Lung (tissue), 12 donors: Measurements from ENCODE around the gene GREB1. TPM values are rescaled to one million over a fixed set of nuclear protein-coding genes. Genes with fewer than 3 reads are reported as not detected.

Experiments used
- ATAC-seq: fragments of 200-7000 bp; cut with Tn5 transposase; one replicate; pipeline ENCODE4 v1.9.1; 2020; ENCODE audit warnings: moderate number of reproducible peaks; ENCODE audit not compliant: insufficient read depth, low FRiP score
- DNase-seq, 3 donors: peaks; one replicate each; pipeline ENCODE4 v3.0.0-alpha.2; 2013 to 2017
- H3K27ac ChIP-seq, 2 donors: one replicate each; pipeline ENCODE4 v1.5.1; 2013; ENCODE audit warnings: mild to moderate bottlenecking in 2 of 2, moderate library complexity in 2 of 2, control low read depth in 1 of 2, inconsistent platforms in 1 of 2, low read depth in 1 of 2, low read length in 1 of 2
- H3K27me3 ChIP-seq, 3 donors: one replicate each; pipeline ENCODE4 v1.5.1; 2013; ENCODE audit warnings: low read length in 2 of 3; ENCODE audit not compliant: control insufficient read depth in 3 of 3, insufficient read depth in 3 of 3
- H3K36me3 ChIP-seq, 4 donors: one replicate each; pipeline ENCODE4 v1.5.1; 2013; ENCODE audit warnings: low read length in 4 of 4, mild to moderate bottlenecking in 1 of 4, moderate library complexity in 1 of 4; ENCODE audit not compliant: control insufficient read depth in 4 of 4, insufficient read depth in 4 of 4
- H3K4me1 ChIP-seq, 5 donors: one replicate each; pipeline ENCODE4 v1.5.1; 2013; ENCODE audit warnings: low read length in 5 of 5, mild to moderate bottlenecking in 2 of 5, moderate library complexity in 1 of 5; ENCODE audit not compliant: control insufficient read depth in 5 of 5, insufficient read depth in 5 of 5
- H3K4me3 ChIP-seq: one replicate; pipeline ENCODE4 v1.5.1; 2013; ENCODE audit warnings: mild to moderate bottlenecking, control low read depth, moderate library complexity
- H3K9ac ChIP-seq, 2 donors: one replicate each; pipeline ENCODE4 v1.5.1; 2013; ENCODE audit warnings: low read length in 2 of 2, control low read depth in 1 of 2; ENCODE audit not compliant: insufficient read depth in 1 of 2
- H3K9me3 ChIP-seq, 4 donors: one replicate each; pipeline ENCODE4 v1.5.1; 2013; ENCODE audit warnings: low read length in 3 of 4, mild to moderate bottlenecking in 1 of 4, moderate library complexity in 1 of 4; ENCODE audit not compliant: control insufficient read depth in 4 of 4, insufficient read depth in 3 of 4
- CTCF ChIP-seq: IDR thresholded peaks from 2 replicates; pipeline ENCODE4 v1.5.1; 2012; ENCODE audit warnings: mild to moderate bottlenecking; ENCODE audit errors: control extremely low read depth, extremely low read depth
- WGBS, 2 donors: extraction: QIAGEN DNeasy Blood & Tissue Kit; methylation state at CpG; one replicate each; pipeline ENCODE4 v1.1.7; 2013; 5-methylcytosine and 5-hydroxymethylcytosine counted together
- polyA plus RNA-seq, 2 donors: library from polyadenylated mRNA; stranded (reverse); fragments of 200-250 nt; gene quantifications; one replicate each; pipeline ENCODE4 v1.2.1, GENCODE V29; 2013
- total RNA-seq, 2 donors: library from RNA; depleted of rRNA in 1 of 2; stranded (reverse); fragments of >200 nt in 1 of 2; gene quantifications; one replicate each; pipeline ENCODE4 v1.2.1, GENCODE V29; 2014 to 2021
- donor health status: control.
- donor health status: control.
- donor health status: Bipolar disorder and iron deficiency.
- donor health status: healthy.
- donor health status: DM: yes; HTN: yes; CAD: no.

GREB1 gene
- total and polyA plus RNA-seq, 4 donors, result 0.23 to 3.3 (median 1.8) TPM

DNA sequence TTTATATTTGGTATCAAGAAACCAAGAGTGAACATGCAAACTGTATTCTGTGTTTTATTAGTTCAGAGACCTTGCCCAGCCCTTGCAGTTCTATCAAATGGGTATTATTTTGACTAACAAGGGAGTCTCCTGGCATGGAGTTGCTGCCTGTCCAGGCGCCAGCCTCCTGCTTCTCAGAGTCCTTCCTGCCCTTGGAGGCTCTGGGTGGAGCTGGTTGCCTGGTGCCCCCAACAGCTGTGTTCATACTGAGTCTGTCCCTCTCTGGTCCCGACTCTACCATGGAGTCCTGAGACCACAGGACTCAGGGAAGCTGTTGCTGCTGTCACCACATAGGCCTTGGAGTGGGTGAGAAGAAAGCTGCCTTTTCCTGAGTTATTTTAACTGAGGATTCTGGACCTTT, 26.3 kb upstream of the GREB1 start:
- WGBS, 2 donors, result 78 to 91% methylated on average over 2 of the region's 2 CpGs
- Histone ChIP-seq H3K4me3 (no peak overlapping the region), H3K36me3 (no peaks in the 10 kb centered on the region), H3K27me3 (no peaks in the 10 kb centered on the region), H3K27ac (no peak overlapping the region), H3K4me1 (peaks cover 0 to 10% (median 2%) of the 10 kb centered on the region in 5 donors), H3K9me3 (peaks cover 0 to 7% (median under 1%) of the 10 kb centered on the region in 4 donors), H3K9ac (no peak overlapping the region)
- TF ChIP-seq CTCF, result no peak
- DNase-seq (no peak), ATAC-seq (no peak)

DNA sequence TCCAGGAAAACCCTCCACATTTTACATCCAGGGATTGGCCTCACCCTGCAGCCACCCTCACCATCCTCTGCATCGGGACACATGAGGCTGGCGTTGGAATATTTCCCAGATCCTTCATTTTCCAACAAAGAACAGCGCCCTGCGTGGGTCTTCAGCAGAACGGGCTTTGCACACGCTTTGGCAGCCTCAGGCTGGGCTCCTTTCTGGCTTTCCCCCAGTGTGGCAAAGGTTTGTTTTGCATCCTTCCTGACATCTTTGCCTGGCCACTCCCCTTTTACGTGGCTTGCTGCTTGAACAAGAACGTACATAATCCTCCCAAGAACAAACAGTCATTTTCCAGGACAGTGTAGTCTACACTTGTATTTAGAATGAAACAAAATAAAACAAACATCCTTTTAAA, 25.6 kb upstream of the GREB1 start:
- TF ChIP-seq CTCF, result no peak
- Histone ChIP-seq H3K27ac (no peak overlapping the region), H3K27me3 (no peaks in the 10 kb centered on the region), H3K9me3 (peaks cover 0 to 4% (median under 1%) of the 10 kb centered on the region in 4 donors), H3K4me3 (no peak overlapping the region), H3K4me1 (peaks cover 0 to 10% (median 2%) of the 10 kb centered on the region in 5 donors), H3K36me3 (no peaks in the 10 kb centered on the region), H3K9ac (no peak overlapping the region)
- DNase-seq (no peak), ATAC-seq (no peak)
- WGBS, 2 donors, result 75 to 85% methylated on average over 8 of the region's 8 CpGs

DNA sequence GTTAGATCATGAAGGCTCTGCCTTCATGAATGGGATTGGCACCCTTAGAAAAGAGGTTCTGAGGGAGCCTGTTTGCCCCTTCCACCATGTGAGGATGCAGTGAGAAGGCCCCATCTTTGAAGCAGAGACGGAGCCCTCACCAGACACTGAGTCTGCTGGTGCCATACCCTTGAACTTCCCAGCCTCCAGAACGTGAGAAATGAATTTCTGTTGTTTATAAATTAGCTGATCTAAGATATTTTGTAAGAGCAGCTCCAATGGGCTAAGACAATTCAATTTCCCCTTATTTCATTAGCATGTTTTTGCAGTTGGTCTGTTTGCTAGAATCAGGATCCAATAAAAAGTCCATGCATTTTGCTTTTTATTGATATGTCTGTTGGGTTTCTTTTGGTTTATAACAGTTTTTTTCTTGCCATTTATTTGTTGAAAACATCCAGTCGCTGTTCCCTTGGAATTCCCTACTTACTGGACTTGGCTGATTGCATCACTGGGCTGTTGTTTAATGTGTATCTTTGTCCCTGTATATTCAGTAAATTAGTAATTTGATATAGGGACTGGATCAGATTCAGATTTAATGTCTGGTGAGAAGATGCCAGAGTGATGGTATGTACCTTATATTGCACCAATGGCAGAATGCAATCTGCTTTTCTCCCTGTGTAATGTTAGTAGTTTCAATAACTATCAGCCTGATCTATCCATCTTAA, 24.0 kb upstream of the GREB1 start:
- H3K27ac ChIP-seq, result no peak overlapping the region
- no peak overlapping the region for H3K9ac ChIP-seq
- no peaks in the 10 kb centered on the region for H3K36me3 ChIP-seq

More for the DNA sequence above, 24.0 kb upstream of the GREB1 start:
- H3K4me3 ChIP-seq, result no peak overlapping the region
- H3K9me3 ChIP-seq, result no peaks in the 10 kb centered on the region
- no peak for ATAC-seq
- H3K4me1 ChIP-seq, result peaks cover 0 to 10% (median 2%) of the 10 kb centered on the region in 5 donors
- TF ChIP-seq CTCF, result no peak
- no peaks in the 10 kb centered on the region for H3K27me3 ChIP-seq
- 75 to 84% methylated on average over 3 of the region's 3 CpGs for WGBS, 2 donors
- no peak for DNase-seq
